Heart left ventricle (tissue), 16 donors: ENCODE results near the gene BBS1. TPM values are rescaled to one million over a fixed set of nuclear protein-coding genes. Genes with fewer than 3 reads are reported as not detected.

Experiments
- ATAC-seq, 4 donors: fragments of 200-7000 bp; cut with Tn5 transposase; one replicate each; pipeline ENCODE4 v1.9.1; 2020 to 2022; ENCODE audit warnings: moderate library complexity in 4 of 4, mild to moderate bottlenecking in 3 of 4, moderate number of reproducible peaks in 1 of 4
- DNase-seq, 5 donors: peaks; one replicate each; pipeline ENCODE4 v3.0.0-alpha.2; 2020
- H3K27ac ChIP-seq, 12 donors: fragments of 200-600 bp; sonication (generic) in 4 of 12; one replicate each; pipeline versions ENCODE4 v1.5.0 to v1.8.0; 2016 to 2022; ENCODE audit warnings: mild to moderate bottlenecking in 2 of 12
- H3K27me3 ChIP-seq, 9 donors: fragments of 200-600 bp; sonication (generic) in 2 of 9; one replicate each; pipeline versions ENCODE4 v1.5.1 to v1.8.0; 2016 to 2022; ENCODE audit warnings: mild to moderate bottlenecking in 3 of 9
- H3K36me3 ChIP-seq, 9 donors: fragments of 200-600 bp; sonication (generic) in 2 of 9; one replicate each; pipeline versions ENCODE4 v1.5.0 to v1.8.0; 2018 to 2022; ENCODE audit warnings: mild to moderate bottlenecking in 2 of 9
- H3K4me1 ChIP-seq, 12 donors: fragments of 200-600 bp; sonication (generic) in 4 of 12; one replicate each; pipeline versions ENCODE4 v1.5.0 to v1.8.0; 2016 to 2022; ENCODE audit warnings: mild to moderate bottlenecking in 3 of 12
- H3K4me3 ChIP-seq, 12 donors: fragments of 200-600 bp; sonication (generic) in 4 of 12; one replicate each; pipeline versions ENCODE4 v1.5.0 to v1.8.0; 2017 to 2022; ENCODE audit warnings: mild to moderate bottlenecking in 9 of 12, moderate library complexity in 4 of 12
- H3K9me3 ChIP-seq, 12 donors: fragments of 200-600 bp; sonication (generic) in 4 of 12; one replicate each; pipeline versions ENCODE4 v1.5.0 to v1.8.0; 2016 to 2022; ENCODE audit warnings: mild to moderate bottlenecking in 1 of 12
- CTCF ChIP-seq, 12 donors: fragments of 200-600 bp; sonication (generic) in 4 of 12; IDR thresholded peaks; one replicate each; pipeline versions ENCODE4 v1.5.0 to v1.8.0; 2018 to 2022; ENCODE audit warnings: antibody characterized with exemption in 12 of 12, mild to moderate bottlenecking in 5 of 12
- POLR2A ChIP-seq, 2 donors: fragments of 450-650 bp; IDR thresholded peaks; one replicate each; pipeline ENCODE4 v1.6.1; 2017; ENCODE audit warnings: antibody characterized with exemption in 2 of 2, mild to moderate bottlenecking in 2 of 2, moderate library complexity in 2 of 2
- WGBS, 4 donors: extraction: QIAGEN DNeasy Blood & Tissue Kit in 2 of 4; methylation state at CpG; one replicate each; pipeline versions ENCODE4 v1.1.5 to v1.1.7; 2013 to 2018; 5-methylcytosine and 5-hydroxymethylcytosine counted together
- intact Hi-C, 10 donors: fragments of 100-400 bp; cut with DNase I; formaldehyde crosslinking; loops; one replicate each; pipeline versions ENCODE4 v1.11.1 to v1.14.2; 2022
- polyA plus RNA-seq, 2 donors: library from polyadenylated mRNA; stranded (reverse); fragments of 200-250 nt; gene quantifications; one replicate each; pipeline ENCODE4 v1.2.3, GENCODE V29; 2013
- total RNA-seq, 9 donors: library from RNA; depleted of rRNA in 2 of 9; stranded (reverse); fragments of >200 nt in 2 of 9; fragmentation: NEBNext Ultra II Directional in 3 of 9; extraction: Animal tissue kit (Norgen Biotek cat#: 25700) in 3 of 9; gene quantifications; one replicate each; pipeline versions ENCODE4 v1.1.0 to v1.2.4, GENCODE V29; 2016 to 2023
- donor health status: ischemic (EF 13 %, LVEDD 7.1; RV severe dilation, severe dysfunction).
- donor health status: healthy with polysubstance abuse.
- donor health status: DM: no; HTN: yes; CAD: no.
- donor health status: DM: no; HTN: no; CAD: no.
- donor health status: ischemic (EF 25% LVEDD 6.9; RV normal size, moderate dysfunction).
- donor health status: ischemic (EF 25% LVEDD 5.7; RV mildly dilated, moderate dysfunction).
- donor health status: healthy.
- donor health status: DM: yes; HTN: yes; CAD: no.
- donor health status: ischemic (EF 35%, LVEDD 5.7; RV mildly dilated, moderate dysfunction).
- donor health status: nonischemic (EF 11% LVEDD 7.7; RV severe dilation, severe dysfunction).
- donor health status: DM: yes; HTN: yes; CAD: no.
- donor health status: PGD.
- donor health status: ischemic (EF 29% LVEDD 5.4; RV normal size, mild dysfunction).
- donor health status: nonischemic (EF 23%, LVEDD 6.1; RV moderate dilation, normal function).

Gene BBS1
- total and polyA plus RNA-seq, 11 donors: 11.0 to 51.8 (median 18.5) TPM

- Histone ChIP-seq H3K4me1 (peaks cover 0 to 18% (median 12%) of the 10 kb centered on the region in 12 donors), H3K27ac (peak overlapping the region in 6 of 12 donors; percentile 10 to 72 (median 65)), H3K27me3 (no peaks in the 10 kb centered on the region), H3K4me3 (peak overlapping the region; percentile 55 to 97 (median 84)), H3K9me3 (no peaks in the 10 kb centered on the region), H3K36me3 (peaks cover 0 to 38% (median 16%) of the 10 kb centered on the region in 9 donors)
- WGBS, 4 donors: 5 to 8% (median 6%) methylated on average over 5 of the region's 5 CpGs
- intact Hi-C loops: loop anchor here in 1 of 10 donors (2.0 kb wide), 1 partner anchor 30 kb away; the partner anchor contains the start of gene DPP3
- ATAC-seq (peak in 1 of 4 donors; percentile 4), DNase-seq (no peak)
- TF ChIP-seq POLR2A (IDR thresholded peaks at IDR 0.05) (no peak), CTCF (IDR thresholded peaks at IDR 0.05) (no peak)
Measured at GRCh38 chr11:66510990-66511339, 530 bp downstream of the BBS1 start.

- intact Hi-C loops: no loop called here
- no peak for TF ChIP-seq CTCF (IDR thresholded peaks at IDR 0.05)
- TF ChIP-seq POLR2A (IDR thresholded peaks at IDR 0.05): no peak
- peaks cover 0 to 18% (median 0%) of the 10 kb centered on the region in 12 donors for H3K4me1 ChIP-seq
- H3K4me3 ChIP-seq: no peak overlapping the region
- 38 to 74% (median 54%) methylated on average over 11 of the region's 11 CpGs for WGBS, 4 donors
- ATAC-seq (peak; percentile 81 to 97 (median 92)), DNase-seq (peak in 4 of 5 donors; percentile 69 to 83 (median 76))
- H3K9me3 ChIP-seq: no peaks in the 10 kb centered on the region
- peaks cover 0 to 88% (median 69%) of the 10 kb centered on the region in 9 donors for H3K36me3 ChIP-seq
- H3K27me3 ChIP-seq: no peaks in the 10 kb centered on the region
- peak overlapping the region in 8 of 12 donors; percentile 2 to 48 (median 33) for H3K27ac ChIP-seq
Measured at GRCh38 chr11:66523611-66524010, 13.2 kb downstream of the BBS1 start.

- DNase-seq: no peak
- ATAC-seq: peak in 2 of 4 donors; percentile 17 to 34
- 58 to 66% (median 64%) methylated on average over 10 of the region's 10 CpGs for WGBS, 4 donors
Measured at GRCh38 chr11:66524304-66525040, 14.0 kb downstream of the BBS1 start.

More at GRCh38 chr11:66524304-66525040, 14.0 kb downstream of the BBS1 start:
- peak overlapping the region in 4 of 12 donors; percentile 2 to 22 (median 16) for H3K27ac ChIP-seq
- peaks cover 0 to 18% (median 0%) of the 10 kb centered on the region in 12 donors for H3K4me1 ChIP-seq
- H3K4me3 ChIP-seq: no peak overlapping the region
- no peaks in the 10 kb centered on the region for H3K27me3 ChIP-seq
- TF ChIP-seq POLR2A (IDR thresholded peaks at IDR 0.05) (no peak), CTCF (IDR thresholded peaks at IDR 0.05) (no peak)
- peaks cover 0 to 86% (median 63%) of the 10 kb centered on the region in 9 donors for H3K36me3 ChIP-seq
- intact Hi-C loops: no loop called here
- no peaks in the 10 kb centered on the region for H3K9me3 ChIP-seq
